ENCODE data around the gene CASTOR2.

CASTOR2 gene

GRCh38 chr7:75019800-75020199 lies 55.3 kb downstream of the CASTOR2 start:
- TF ChIP-seq CTCF (IDR thresholded peaks at IDR 0.05; ENCODE audit: insufficient read depth, low read depth, low read length, missing control alignments), result no peak
- H3K4me3 ChIP-seq (ENCODE audit: low read length), result no peak overlapping the region
- no peak for DNase-seq (ENCODE audit: low read depth)

- no peak for TF ChIP-seq CTCF (IDR thresholded peaks at IDR 0.05; ENCODE audit: insufficient read depth, low read depth, low read length, missing control alignments)
- H3K4me3 ChIP-seq (ENCODE audit: low read length), result no peak overlapping the region
- no peak for DNase-seq (ENCODE audit: low read depth)
Observed at GRCh38 chr7:75024922-75025321, 60.4 kb downstream of the CASTOR2 start.

- H3K4me3 ChIP-seq (ENCODE audit: low read length), result no peak overlapping the region
- no peak for TF ChIP-seq CTCF (IDR thresholded peaks at IDR 0.05; ENCODE audit: insufficient read depth, low read depth, low read length, missing control alignments)
- DNase-seq (ENCODE audit: low read depth), result no peak
Observed at GRCh38 chr7:75028299-75028698, 63.8 kb downstream of the CASTOR2 start.

GRCh38 chr7:75033064-75033463 lies 68.6 kb downstream of the CASTOR2 start:
- DNase-seq (ENCODE audit: low read depth), result no peak
- TF ChIP-seq CTCF (IDR thresholded peaks at IDR 0.05; ENCODE audit: insufficient read depth, low read depth, low read length, missing control alignments), result no peak
- no peak overlapping the region for H3K4me3 ChIP-seq (ENCODE audit: low read length)

GRCh38 chr7:75033826-75034225 lies 69.3 kb downstream of the CASTOR2 start:
- no peak for DNase-seq (ENCODE audit: low read depth)
- no peak for TF ChIP-seq CTCF (IDR thresholded peaks at IDR 0.05; ENCODE audit: insufficient read depth, low read depth, low read length, missing control alignments)
- no peak overlapping the region for H3K4me3 ChIP-seq (ENCODE audit: low read length)

GRCh38 chr7:75038508-75038907 lies 74.0 kb downstream of the CASTOR2 start:
- TF ChIP-seq CTCF (IDR thresholded peaks at IDR 0.05; ENCODE audit: insufficient read depth, low read depth, low read length, missing control alignments), result peak; percentile 4
- no peak for DNase-seq (ENCODE audit: low read depth)
- H3K4me3 ChIP-seq (ENCODE audit: low read length), result no peak overlapping the region

GRCh38 chr7:75039166-75039565 lies 74.7 kb downstream of the CASTOR2 start:
- peak; percentile 95 for DNase-seq (ENCODE audit: low read depth)
- H3K4me3 ChIP-seq (ENCODE audit: low read length), result no peak overlapping the region
- TF ChIP-seq CTCF (IDR thresholded peaks at IDR 0.05; ENCODE audit: insufficient read depth, low read depth, low read length, missing control alignments), result no peak
